ENCODE results near the gene PPM1A. TPM values are rescaled to one million over a fixed set of nuclear protein-coding genes. Genes with fewer than 3 reads are reported as not detected.

PPM1A gene
- total and polyA plus RNA-seq, 9 of the 15 experiments (the other 6 are each of a cell fraction or from before 2014, with no cell fraction given), result 5.5 to 23.9 (median 15.2) TPM

GRCh38 chr14:60323199-60323896 is 74.3 kb downstream of the PPM1A start:
- peak overlapping the region; percentile 40; the same call in 1 of the 2 replicates for H2AFZ ChIP-seq (ENCODE audit: low read depth, low read length)
- no peaks in the 10 kb centered on the region; a peak in 1 of 5 replicates for H3K27me3 ChIP-seq (ENCODE audit: control insufficient read depth in 2 of 2, insufficient read depth in 2 of 2, low read length in 2 of 2)
- H4K20me1 ChIP-seq (replicated peaks; ENCODE audit: control insufficient read depth, insufficient read depth, low read length), result no peaks in the 10 kb centered on the region
- 23% methylated on average over 13 of the region's 14 CpGs for WGBS (ENCODE audit: insufficient coverage, low coverage, missing lambda C conversion rate)
- H3K4me2 ChIP-seq (ENCODE audit: insufficient read depth, low read length), result no peak overlapping the region; the same call in 1 of the 2 replicates
- DNase-seq (ENCODE audit: extremely low read depth in 1 of 4, low spot score in 3 of 4), result peak in 3 of 4 experiments; percentile 22 to 33 (median 29)
- H3K9me3 ChIP-seq (replicated peaks; ENCODE audit: control insufficient read depth, insufficient read depth, low read depth, low read length), result no peaks in the 10 kb centered on the region
- no peak overlapping the region for H3K9ac ChIP-seq (ENCODE audit: insufficient read depth in 1 of 2, low read depth in 2 of 2, low read length in 2 of 2)
- ATAC-seq, result peak; percentile 79
- no peak for FAIRE-seq
- ChIA-PET CTCF (ENCODE audit: low intra/inter-chr PET ratio) (no interaction called here), POLR2A (no interaction called here)
- H3K36me3 ChIP-seq (ENCODE audit: control insufficient read depth, insufficient read depth, low read length), result no peaks in the 10 kb centered on the region
- no peaks in the 10 kb centered on the region for H3K79me2 ChIP-seq (ENCODE audit: control insufficient read depth, insufficient read depth, low read length)
- no TSS peak for BruUV-seq (replicated peaks)
- H3K27ac ChIP-seq (ENCODE audit: extremely low read depth, low read depth, low read length), result no peak overlapping the region
- no peaks in the 10 kb centered on the region for H3K9me1 ChIP-seq (ENCODE audit: control insufficient read depth, insufficient read depth, low read length)
- intact Hi-C loops (cut with micrococcal nuclease) (no loop called here), in situ Hi-C loops (cut with MboI) (no loop called here)
- TF ChIP-seq AFF1 (IDR thresholded peaks at IDR 0.05; ENCODE audit: low read depth in 1 of 2, partially characterized antibody in 2 of 2) (no peak), E2F3 (CRISPR knock-in tag; IDR thresholded peaks at IDR 0.05) (no peak), FIP1L1 (IDR thresholded peaks at IDR 0.05; ENCODE audit: low read depth, low read length, poor library complexity, severe bottlenecking) (no peak), MEIS2 (IDR thresholded peaks at IDR 0.05; ENCODE audit: partially characterized antibody) (peak; percentile 16), NFYB (IDR thresholded peaks at IDR 0.05; ENCODE audit: extremely low read depth, insufficient read length) (peak; percentile 5), YY1 (IDR thresholded peaks at IDR 0.05; ENCODE audit: borderline replicate concordance in 1 of 3, control insufficient read depth in 1 of 3, extremely low read depth in 1 of 3, insufficient read depth in 3 of 3, insufficient read length in 1 of 3, insufficient replicate concordance in 2 of 3, low read depth in 1 of 3, low read length in 2 of 3) (no peak)
- H3K4me3 ChIP-seq, result no peak overlapping the region
- peaks cover 0 to 6% of the 10 kb centered on the region in 2 experiments; a peak in 1 of 5 replicates for H3K4me1 ChIP-seq (replicated peaks in 1 of 2; ENCODE audit: control insufficient read depth in 2 of 2, insufficient read depth in 2 of 2, low read length in 2 of 2)

Measured in K562 (cell line).